Skeletal muscle satellite cell (primary cell): ENCODE data around the gene FLNB.

Experiments
- H3K27me3 ChIP-seq: 2 replicates; pipeline ENCODE4 v1.7.0; 2013; ENCODE audit warnings: low read length; ENCODE audit not compliant: control insufficient read depth, insufficient read depth
- H3K36me3 ChIP-seq: 2 replicates; pipeline ENCODE4 v1.7.0; 2013; ENCODE audit warnings: mild to moderate bottlenecking, control low read depth, low read length; ENCODE audit not compliant: insufficient read depth
- H3K4me1 ChIP-seq: 2 replicates; pipeline ENCODE4 v1.7.0; 2013; ENCODE audit warnings: low read length; ENCODE audit not compliant: control insufficient read depth, insufficient read depth
- H3K4me2 ChIP-seq: 2 replicates; pipeline ENCODE4 v1.7.0; 2013; ENCODE audit warnings: mild to moderate bottlenecking, low read length
- H3K4me3 ChIP-seq: 2 replicates; pipeline ENCODE4 v1.7.0; 2013; ENCODE audit warnings: low read length
- H3K9ac ChIP-seq: 2 replicates; pipeline ENCODE4 v1.7.0; 2013; ENCODE audit warnings: mild to moderate bottlenecking, low read depth, low read length, moderate library complexity
- H3K9me3 ChIP-seq: replicated peaks from 2 replicates; pipeline ENCODE4 v1.7.0; 2013; ENCODE audit warnings: mild to moderate bottlenecking, control low read depth, low read length

Gene FLNB

GRCh38 chr3:58163234-58163633 is 155.0 kb downstream of the FLNB start:
- Histone ChIP-seq H3K27me3 (no peaks in the 10 kb centered on the region), H3K36me3 (peaks cover 7% of the 10 kb centered on the region), H3K9ac (no peak overlapping the region), H3K4me3 (no peak overlapping the region), H3K4me1 (peaks cover 51% of the 10 kb centered on the region), H3K9me3 (no peaks in the 10 kb centered on the region), H3K4me2 (no peak overlapping the region)

- H3K4me3 ChIP-seq: no peak overlapping the region
- H3K4me1 ChIP-seq: peaks cover 52% of the 10 kb centered on the region
- no peaks in the 10 kb centered on the region for H3K9me3 ChIP-seq
- no peak overlapping the region for H3K9ac ChIP-seq
- H3K27me3 ChIP-seq: no peaks in the 10 kb centered on the region
- peak overlapping the region; percentile 42 for H3K4me2 ChIP-seq
- peaks cover 7% of the 10 kb centered on the region for H3K36me3 ChIP-seq
These were observed 156.1 kb downstream of the FLNB start for GRCh38 chr3:58164199-58164879.

- Histone ChIP-seq H3K27me3 (no peaks in the 10 kb centered on the region), H3K4me1 (peaks cover 52% of the 10 kb centered on the region), H3K36me3 (peaks cover 7% of the 10 kb centered on the region), H3K4me3 (no peak overlapping the region), H3K4me2 (no peak overlapping the region), H3K9ac (no peak overlapping the region), H3K9me3 (no peaks in the 10 kb centered on the region)
These were observed 156.9 kb downstream of the FLNB start for GRCh38 chr3:58164906-58165821.

GRCh38 chr3:58167431-58168351 is 159.5 kb downstream of the FLNB start:
- Histone ChIP-seq H3K36me3 (peaks cover 8% of the 10 kb centered on the region), H3K27me3 (no peaks in the 10 kb centered on the region), H3K4me3 (no peak overlapping the region), H3K4me2 (peak overlapping the region; percentile 33), H3K4me1 (peaks cover 42% of the 10 kb centered on the region), H3K9ac (no peak overlapping the region), H3K9me3 (no peaks in the 10 kb centered on the region)

GRCh38 chr3:58168498-58168897 is 160.3 kb downstream of the FLNB start:
- Histone ChIP-seq H3K4me2 (no peak overlapping the region), H3K36me3 (peaks cover 8% of the 10 kb centered on the region), H3K9me3 (no peaks in the 10 kb centered on the region), H3K27me3 (no peaks in the 10 kb centered on the region), H3K4me1 (peaks cover 34% of the 10 kb centered on the region), H3K9ac (no peak overlapping the region), H3K4me3 (no peak overlapping the region)

- Histone ChIP-seq H3K4me1 (peaks cover 26% of the 10 kb centered on the region), H3K27me3 (no peaks in the 10 kb centered on the region), H3K9me3 (no peaks in the 10 kb centered on the region), H3K9ac (no peak overlapping the region), H3K4me3 (no peak overlapping the region), H3K4me2 (no peak overlapping the region), H3K36me3 (peaks cover 7% of the 10 kb centered on the region)
These were observed 161.1 kb downstream of the FLNB start for GRCh38 chr3:58169371-58169770.

GRCh38 chr3:58170376-58170775 is 162.2 kb downstream of the FLNB start:
- Histone ChIP-seq H3K4me2 (no peak overlapping the region), H3K36me3 (peaks cover 4% of the 10 kb centered on the region), H3K27me3 (no peaks in the 10 kb centered on the region), H3K4me3 (no peak overlapping the region), H3K9me3 (no peaks in the 10 kb centered on the region), H3K4me1 (peaks cover 16% of the 10 kb centered on the region), H3K9ac (no peak overlapping the region)

GRCh38 chr3:58171126-58171525 is 162.9 kb downstream of the FLNB start:
- H3K36me3 ChIP-seq: peaks cover 4% of the 10 kb centered on the region
- H3K4me2 ChIP-seq: no peak overlapping the region
- peaks cover 11% of the 10 kb centered on the region for H3K4me1 ChIP-seq
- no peaks in the 10 kb centered on the region for H3K27me3 ChIP-seq
- H3K9me3 ChIP-seq: no peaks in the 10 kb centered on the region
- no peak overlapping the region for H3K9ac ChIP-seq
- H3K4me3 ChIP-seq: no peak overlapping the region

- H3K4me1 ChIP-seq: peaks cover 9% of the 10 kb centered on the region
- H3K27me3 ChIP-seq: no peaks in the 10 kb centered on the region
- no peak overlapping the region for H3K4me3 ChIP-seq
- H3K9me3 ChIP-seq: no peaks in the 10 kb centered on the region
- H3K4me2 ChIP-seq: no peak overlapping the region
- peaks cover 4% of the 10 kb centered on the region for H3K36me3 ChIP-seq
- H3K9ac ChIP-seq: no peak overlapping the region
These were observed 164.9 kb downstream of the FLNB start for GRCh38 chr3:58173029-58173668.

GRCh38 chr3:58173669-58174398 is 165.6 kb downstream of the FLNB start:
- no peaks in the 10 kb centered on the region for H3K27me3 ChIP-seq
- peaks cover 4% of the 10 kb centered on the region for H3K36me3 ChIP-seq
- no peaks in the 10 kb centered on the region for H3K9me3 ChIP-seq
- peaks cover 7% of the 10 kb centered on the region for H3K4me1 ChIP-seq
- no peak overlapping the region for H3K4me2 ChIP-seq
- no peak overlapping the region for H3K4me3 ChIP-seq
- no peak overlapping the region for H3K9ac ChIP-seq
